ENCODE data around the gene SOD1. TPM values are rescaled to one million over a fixed set of nuclear protein-coding genes. Genes with fewer than 3 reads are reported as not detected.

SOD1 gene
- total RNA-seq, result 451 TPM

DNA sequence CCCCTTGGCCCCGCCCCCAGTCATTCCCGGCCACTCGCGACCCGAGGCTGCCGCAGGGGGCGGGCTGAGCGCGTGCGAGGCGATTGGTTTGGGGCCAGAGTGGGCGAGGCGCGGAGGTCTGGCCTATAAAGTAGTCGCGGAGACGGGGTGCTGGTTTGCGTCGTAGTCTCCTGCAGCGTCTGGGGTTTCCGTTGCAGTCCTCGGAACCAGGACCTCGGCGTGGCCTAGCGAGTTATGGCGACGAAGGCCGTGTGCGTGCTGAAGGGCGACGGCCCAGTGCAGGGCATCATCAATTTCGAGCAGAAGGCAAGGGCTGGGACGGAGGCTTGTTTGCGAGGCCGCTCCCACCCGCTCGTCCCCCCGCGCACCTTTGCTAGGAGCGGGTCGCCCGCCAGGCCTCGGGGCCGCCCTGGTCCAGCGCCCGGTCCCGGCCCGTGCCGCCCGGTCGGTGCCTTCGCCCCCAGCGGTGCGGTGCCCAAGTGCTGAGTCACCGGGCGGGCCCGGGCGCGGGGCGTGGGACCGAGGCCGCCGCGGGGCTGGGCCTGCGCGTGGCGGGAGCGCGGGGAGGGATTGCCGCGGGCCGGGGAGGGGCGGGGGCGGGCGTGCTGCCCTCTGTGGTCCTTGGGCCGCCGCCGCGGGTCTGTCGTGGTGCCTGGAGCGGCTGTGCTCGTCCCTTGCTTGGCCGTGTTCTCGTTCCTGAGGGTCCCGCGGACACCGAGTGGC lies at the start of gene SOD1:
Gene SOD1, plus strand, starts transcription at position 158 of the 723 bp plus-strand sequence. Its CDS starts 77 bp downstream, at position 235.

Other genes starting within 250 kb of the SOD1 start
- gene SCAF4, start 72.4 kb downstream of the SOD1 start, total RNA-seq, result 24.0 TPM
- 10.7 TPM for gene HUNK, start 213.3 kb downstream of the SOD1 start, total RNA-seq

All from camera-type eye (tissue), 1 donor.